ENCODE data around the gene RALGDS.
A peak's percentile ranks its signal among the peaks of the same experiment; 100 is the strongest.

RALGDS gene

GRCh38 chr9:133058550-133059320, 62.3 kb downstream of the RALGDS start:
- DNase-seq (ENCODE audit: low read depth): peak; percentile 19
- TF ChIP-seq CTCF (IDR thresholded peaks at IDR 0.05; ENCODE audit: low read depth, low read length, missing control alignments): no peak
- H3K4me3 ChIP-seq (ENCODE audit: low read depth, low read length): no peak overlapping the region

- H3K4me3 ChIP-seq (ENCODE audit: low read depth, low read length): no peak overlapping the region
- DNase-seq (ENCODE audit: low read depth): no peak
- no peak for TF ChIP-seq CTCF (IDR thresholded peaks at IDR 0.05; ENCODE audit: low read depth, low read length, missing control alignments)
Observed at GRCh38 chr9:133058071-133058470, 63.0 kb downstream of the RALGDS start.

GRCh38 chr9:133057553-133057952, 63.5 kb downstream of the RALGDS start:
- DNase-seq (ENCODE audit: low read depth): no peak
- no peak overlapping the region for H3K4me3 ChIP-seq (ENCODE audit: low read depth, low read length)
- no peak for TF ChIP-seq CTCF (IDR thresholded peaks at IDR 0.05; ENCODE audit: low read depth, low read length, missing control alignments)

GRCh38 chr9:133057006-133057405, 64.0 kb downstream of the RALGDS start:
- no peak overlapping the region for H3K4me3 ChIP-seq (ENCODE audit: low read depth, low read length)
- no peak for DNase-seq (ENCODE audit: low read depth)
- TF ChIP-seq CTCF (IDR thresholded peaks at IDR 0.05; ENCODE audit: low read depth, low read length, missing control alignments): no peak

- no peak overlapping the region for H3K4me3 ChIP-seq (ENCODE audit: low read depth, low read length)
- TF ChIP-seq CTCF (IDR thresholded peaks at IDR 0.05; ENCODE audit: low read depth, low read length, missing control alignments): no peak
- DNase-seq (ENCODE audit: low read depth): no peak
Observed at GRCh38 chr9:133056533-133056932, 64.5 kb downstream of the RALGDS start.

GRCh38 chr9:133055788-133056420, 65.1 kb downstream of the RALGDS start:
- no peak overlapping the region for H3K4me3 ChIP-seq (ENCODE audit: low read depth, low read length)
- no peak for DNase-seq (ENCODE audit: low read depth)
- TF ChIP-seq CTCF (IDR thresholded peaks at IDR 0.05; ENCODE audit: low read depth, low read length, missing control alignments): no peak
